Effector memory CD4-positive, alpha-beta T cell (primary cell): ENCODE measurements around the gene CORO2B.

ENCODE experiments used
- DNase-seq, 3 donors: peaks; one replicate each; pipeline ENCODE4 v3.0.0-alpha.2; 2020
- H3K27ac ChIP-seq: 2 replicates; pipeline ENCODE4 v1.7.0; 2013; ENCODE audit warnings: mild to moderate bottlenecking, low read length, moderate library complexity; ENCODE audit not compliant: insufficient read depth, poor library complexity, severe bottlenecking
- H3K27me3 ChIP-seq: replicated peaks from 2 replicates; pipeline ENCODE4 v1.7.0; 2013; ENCODE audit warnings: mild to moderate bottlenecking, low read length; ENCODE audit not compliant: insufficient read depth, control insufficient read depth, poor library complexity, severe bottlenecking
- H3K36me3 ChIP-seq: 2 replicates; pipeline ENCODE4 v1.7.0; 2013; ENCODE audit warnings: mild to moderate bottlenecking, low read length, moderate library complexity; ENCODE audit not compliant: control insufficient read depth, insufficient read depth
- H3K4me1 ChIP-seq: 2 replicates; pipeline ENCODE4 v1.7.0; 2013; ENCODE audit warnings: low read length, mild to moderate bottlenecking; ENCODE audit not compliant: control insufficient read depth, insufficient read depth, poor library complexity, severe bottlenecking
- H3K4me3 ChIP-seq: 2 replicates; pipeline ENCODE4 v1.7.0; 2013; ENCODE audit warnings: low read length, low read depth, mild to moderate bottlenecking; ENCODE audit not compliant: insufficient read depth, poor library complexity, severe bottlenecking
- H3K9me3 ChIP-seq: 2 replicates; pipeline ENCODE4 v1.7.0; 2013; ENCODE audit warnings: mild to moderate bottlenecking, low read length, moderate library complexity; ENCODE audit not compliant: control insufficient read depth

CORO2B gene

GRCh38 chr15:68634122-68634482 lies 55.3 kb downstream of the CORO2B start:
- Histone ChIP-seq H3K36me3 (no peaks in the 10 kb centered on the region), H3K27ac (no peak overlapping the region), H3K9me3 (no peaks in the 10 kb centered on the region), H3K4me1 (no peaks in the 10 kb centered on the region), H3K4me3 (no peak overlapping the region), H3K27me3 (no peaks in the 10 kb centered on the region)
- DNase-seq = no peak

- Histone ChIP-seq H3K36me3 (no peaks in the 10 kb centered on the region), H3K27ac (no peak overlapping the region), H3K9me3 (no peaks in the 10 kb centered on the region), H3K4me1 (no peaks in the 10 kb centered on the region), H3K4me3 (no peak overlapping the region), H3K27me3 (no peaks in the 10 kb centered on the region)
- no peak for DNase-seq
Observed at GRCh38 chr15:68634531-68634930, 55.7 kb downstream of the CORO2B start.

GRCh38 chr15:68635141-68635540 lies 56.3 kb downstream of the CORO2B start:
- Histone ChIP-seq H3K9me3 (no peaks in the 10 kb centered on the region), H3K4me3 (no peak overlapping the region), H3K27me3 (no peaks in the 10 kb centered on the region), H3K27ac (no peak overlapping the region), H3K36me3 (no peaks in the 10 kb centered on the region), H3K4me1 (no peaks in the 10 kb centered on the region)
- DNase-seq = no peak

GRCh38 chr15:68636256-68636655 lies 57.5 kb downstream of the CORO2B start:
- Histone ChIP-seq H3K4me1 (no peaks in the 10 kb centered on the region), H3K27ac (no peak overlapping the region), H3K9me3 (no peaks in the 10 kb centered on the region), H3K4me3 (no peak overlapping the region), H3K27me3 (no peaks in the 10 kb centered on the region), H3K36me3 (no peaks in the 10 kb centered on the region)
- DNase-seq = no peak

- no peak for DNase-seq
- H3K27me3 ChIP-seq = no peaks in the 10 kb centered on the region
- H3K36me3 ChIP-seq = no peaks in the 10 kb centered on the region
- H3K4me1 ChIP-seq = no peaks in the 10 kb centered on the region
- H3K27ac ChIP-seq = no peak overlapping the region
- no peaks in the 10 kb centered on the region for H3K9me3 ChIP-seq
- no peak overlapping the region for H3K4me3 ChIP-seq
Observed at GRCh38 chr15:68637767-68638404, 59.1 kb downstream of the CORO2B start.

- DNase-seq = no peak
- no peaks in the 10 kb centered on the region for H3K9me3 ChIP-seq
- no peaks in the 10 kb centered on the region for H3K36me3 ChIP-seq
- no peaks in the 10 kb centered on the region for H3K27me3 ChIP-seq
- H3K4me3 ChIP-seq = no peak overlapping the region
- H3K4me1 ChIP-seq = no peaks in the 10 kb centered on the region
- H3K27ac ChIP-seq = no peak overlapping the region
Observed at GRCh38 chr15:68638953-68639515, 60.2 kb downstream of the CORO2B start.

GRCh38 chr15:68639926-68640600 lies 61.3 kb downstream of the CORO2B start:
- no peak for DNase-seq
- Histone ChIP-seq H3K9me3 (no peaks in the 10 kb centered on the region), H3K4me3 (no peak overlapping the region), H3K27ac (no peak overlapping the region), H3K4me1 (no peaks in the 10 kb centered on the region), H3K27me3 (no peaks in the 10 kb centered on the region), H3K36me3 (no peaks in the 10 kb centered on the region)

- H3K27me3 ChIP-seq = no peaks in the 10 kb centered on the region
- H3K4me3 ChIP-seq = no peak overlapping the region
- H3K4me1 ChIP-seq = no peaks in the 10 kb centered on the region
- no peak for DNase-seq
- no peaks in the 10 kb centered on the region for H3K9me3 ChIP-seq
- no peaks in the 10 kb centered on the region for H3K36me3 ChIP-seq
- H3K27ac ChIP-seq = no peak overlapping the region
Observed at GRCh38 chr15:68640791-68641331, 62.1 kb downstream of the CORO2B start.

GRCh38 chr15:68641376-68641775 lies 62.6 kb downstream of the CORO2B start:
- H3K9me3 ChIP-seq = no peaks in the 10 kb centered on the region
- H3K4me1 ChIP-seq = no peaks in the 10 kb centered on the region
- H3K4me3 ChIP-seq = no peak overlapping the region
- H3K36me3 ChIP-seq = no peaks in the 10 kb centered on the region
- no peaks in the 10 kb centered on the region for H3K27me3 ChIP-seq
- no peak for DNase-seq
- H3K27ac ChIP-seq = no peak overlapping the region

GRCh38 chr15:68642491-68642845 lies 63.7 kb downstream of the CORO2B start:
- no peak for DNase-seq
- Histone ChIP-seq H3K4me1 (no peaks in the 10 kb centered on the region), H3K36me3 (no peaks in the 10 kb centered on the region), H3K27me3 (no peaks in the 10 kb centered on the region), H3K4me3 (no peak overlapping the region), H3K9me3 (no peaks in the 10 kb centered on the region), H3K27ac (no peak overlapping the region)
